GM19463 (cell line): ENCODE measurements around the gene THUMPD2.
"Not testable (repeated sequence)": the region's sequence is repeated elsewhere in the genome, so short reads cannot be mapped to it uniquely, and the experiment has no call there.

Experiments
- ATAC-seq: cut with Tn5 transposase; IDR thresholded peaks from one replicate; pipeline ENCODE4 v1.9.1; 2021; ENCODE audit warnings: mild to moderate bottlenecking, moderate library complexity; ENCODE audit not compliant: unreplicated experiment

Gene THUMPD2

GRCh38 chr2:39778775-39779340, at the start of gene THUMPD2:
THUMPD2 (minus strand) TSS chr2:39779258; CDS start chr2:39779239, 19 bp downstream.
- peak; percentile 81 for ATAC-seq

GRCh38 chr2:39821871-39822270, 42.8 kb upstream of the THUMPD2 start:
- ATAC-seq, result no peak

GRCh38 chr2:39816845-39817244, 37.8 kb upstream of the THUMPD2 start:
- no peak for ATAC-seq

GRCh38 chr2:39816428-39816827, 37.4 kb upstream of the THUMPD2 start:
- ATAC-seq, result no peak

GRCh38 chr2:39805936-39806608, 27.0 kb upstream of the THUMPD2 start:
- no peak for ATAC-seq

GRCh38 chr2:39803839-39804238, 24.8 kb upstream of the THUMPD2 start:
- no peak for ATAC-seq

- ATAC-seq, result no peak
These were observed 21.7 kb upstream of the THUMPD2 start for GRCh38 chr2:39800752-39801151.

- no peak for ATAC-seq
These were observed 17.1 kb upstream of the THUMPD2 start for GRCh38 chr2:39796134-39796533.

GRCh38 chr2:39790216-39790818, 11.3 kb upstream of the THUMPD2 start:
- ATAC-seq, result not testable (repeated sequence)

- ATAC-seq, result no peak
These were observed 8.9 kb upstream of the THUMPD2 start for GRCh38 chr2:39787950-39788349.

GRCh38 chr2:39786761-39787522, 7.9 kb upstream of the THUMPD2 start:
- ATAC-seq, result no peak

- ATAC-seq, result no peak
These were observed 3.5 kb upstream of the THUMPD2 start for GRCh38 chr2:39782591-39782990.

- ATAC-seq, result no peak
These were observed 2.6 kb upstream of the THUMPD2 start for GRCh38 chr2:39781697-39782096.

- ATAC-seq, result no peak
These were observed 2.0 kb upstream of the THUMPD2 start for GRCh38 chr2:39780825-39781600.

- ATAC-seq, result no peak
These were observed 869 bp upstream of the THUMPD2 start for GRCh38 chr2:39779927-39780326.

GRCh38 chr2:39779341-39779851, 338 bp upstream of the THUMPD2 start:
- no peak for ATAC-seq

- no peak for ATAC-seq
These were observed 825 bp downstream of the THUMPD2 start for GRCh38 chr2:39778233-39778632.

- ATAC-seq, result no peak
These were observed 6.3 kb downstream of the THUMPD2 start for GRCh38 chr2:39772812-39773152.

- no peak for ATAC-seq
These were observed 6.8 kb downstream of the THUMPD2 start for GRCh38 chr2:39772086-39772811.

GRCh38 chr2:39762448-39762847, 16.6 kb downstream of the THUMPD2 start:
- no peak for ATAC-seq
